ENCODE results near the gene ACTR1B.
"Not testable (repeated sequence)": the region's sequence is repeated elsewhere in the genome, so short reads cannot be mapped to it uniquely, and the experiment has no call there.

ACTR1B gene

GRCh38 chr2:97663962-97664635 lies at the start of gene ACTR1B:
ACTR1B (minus strand) TSS chr2:97664044; CDS start chr2:97663890, 154 bp downstream.
- DNase-seq = peak; percentile 97

DNA sequence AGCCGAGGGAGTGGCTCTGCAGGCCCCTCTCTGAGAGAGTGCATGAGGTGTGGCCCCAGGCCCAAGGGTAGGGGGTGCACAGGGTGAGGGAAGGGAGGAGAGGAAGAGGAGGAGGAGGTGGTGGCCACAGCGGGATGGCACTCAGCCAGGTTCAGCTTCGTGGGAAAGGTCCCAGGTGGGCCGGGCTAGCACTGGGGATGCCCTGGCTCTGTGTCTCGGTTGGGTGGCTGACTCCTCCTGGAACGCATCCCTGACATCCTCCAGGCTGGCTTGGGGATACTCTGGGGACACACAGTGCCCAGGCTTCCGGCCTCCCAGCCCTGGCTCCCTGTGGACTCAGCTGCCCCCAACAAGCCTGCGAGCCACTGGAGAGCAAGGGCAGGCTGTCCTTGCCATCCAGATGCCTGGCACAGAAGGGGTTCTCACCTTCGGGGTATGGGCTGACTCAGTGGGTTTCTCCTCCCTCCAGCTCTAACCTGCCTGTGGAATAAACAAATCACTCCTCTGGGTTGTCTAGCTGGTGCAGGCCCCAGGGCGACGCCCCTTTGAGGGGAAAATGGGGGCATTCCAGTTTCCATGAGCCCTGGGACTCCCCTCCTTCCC lies 49.0 kb upstream of the ACTR1B start:
- DNase-seq = peak; percentile 56 to 59

DNA sequence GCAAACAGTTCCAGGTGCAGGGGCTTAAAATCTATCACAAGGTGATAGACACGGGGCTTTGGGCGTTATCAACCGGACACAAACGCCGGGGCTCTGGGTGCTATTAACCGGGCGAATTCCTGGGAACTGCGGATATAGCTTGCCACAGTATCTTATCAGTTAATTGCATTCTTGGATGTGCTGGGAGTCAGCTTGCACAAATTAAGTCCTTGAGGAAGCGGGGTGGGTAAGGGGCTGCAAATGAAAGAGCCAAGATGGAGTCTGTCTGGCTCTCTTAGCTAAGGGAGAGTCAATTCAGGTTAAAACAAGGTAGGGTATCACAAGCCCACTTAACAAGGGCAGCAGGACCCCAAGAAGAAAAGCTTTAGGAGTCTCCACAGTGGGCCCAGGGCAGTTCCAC lies 48.3 kb upstream of the ACTR1B start:
- not testable (repeated sequence) for DNase-seq

GRCh38 chr2:97711394-97711711 lies 47.5 kb upstream of the ACTR1B start:
- no peak for DNase-seq

GRCh38 chr2:97708608-97709007 lies 44.8 kb upstream of the ACTR1B start:
- no peak for DNase-seq

DNA sequence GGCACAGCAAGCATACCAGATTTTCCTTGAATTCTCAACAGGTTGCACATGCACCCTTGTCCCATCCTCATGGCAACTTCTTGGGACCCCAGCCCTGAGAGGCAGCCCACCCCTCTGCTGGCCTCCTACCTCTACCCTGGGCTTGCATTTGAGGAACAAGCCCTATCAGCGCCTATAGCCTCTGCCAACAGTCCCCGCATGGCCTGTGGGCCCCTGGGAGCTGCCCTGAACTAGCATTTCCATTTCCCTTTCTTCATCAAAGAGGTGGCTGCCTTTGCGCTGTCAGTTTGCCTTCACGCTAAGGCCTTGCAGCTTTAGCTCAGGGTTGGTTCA lies 44.2 kb upstream of the ACTR1B start:
- no peak for DNase-seq

- DNase-seq = no peak
Measured at GRCh38 chr2:97707362-97708047, 43.7 kb upstream of the ACTR1B start.

DNA sequence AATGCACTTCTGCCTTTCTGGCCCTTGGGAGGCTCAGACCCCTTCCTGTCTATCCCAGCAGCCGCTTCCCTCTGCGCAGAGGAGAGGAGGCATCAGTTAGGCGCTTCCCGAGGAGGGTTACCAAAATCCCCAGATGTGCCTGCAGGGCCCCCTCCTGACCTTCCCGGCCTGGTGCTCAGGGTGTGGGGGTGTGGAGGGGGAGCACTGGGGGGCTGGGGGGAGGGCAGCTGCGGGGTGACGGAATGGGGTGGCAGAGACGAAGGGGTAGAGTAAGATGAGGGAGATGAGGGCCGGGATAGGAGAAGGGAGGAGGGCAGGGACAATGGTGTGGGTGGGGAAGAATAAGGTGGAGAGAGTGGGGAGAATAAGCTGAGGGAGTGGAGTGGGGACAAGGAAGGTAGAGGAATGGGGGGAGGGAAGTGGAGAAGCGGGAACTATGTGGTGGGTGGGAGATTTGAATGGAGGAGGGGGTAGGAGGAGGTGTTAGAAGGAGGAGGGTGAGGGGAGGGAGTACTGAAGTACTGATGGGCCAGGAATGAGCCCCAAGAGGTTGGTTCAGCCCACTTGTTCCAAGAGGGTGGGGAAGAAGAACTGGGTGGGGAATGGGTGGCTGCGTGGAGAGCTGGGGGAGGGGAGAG lies 43.0 kb upstream of the ACTR1B start:
- DNase-seq = no peak

GRCh38 chr2:97706112-97706511 lies 42.3 kb upstream of the ACTR1B start:
- DNase-seq = no peak

GRCh38 chr2:97704989-97705388 lies 41.1 kb upstream of the ACTR1B start:
- no peak for DNase-seq

GRCh38 chr2:97703741-97704140 lies 39.9 kb upstream of the ACTR1B start:
- DNase-seq = no peak

- no peak for DNase-seq
Measured at GRCh38 chr2:97702731-97703470, 39.1 kb upstream of the ACTR1B start.

DNA sequence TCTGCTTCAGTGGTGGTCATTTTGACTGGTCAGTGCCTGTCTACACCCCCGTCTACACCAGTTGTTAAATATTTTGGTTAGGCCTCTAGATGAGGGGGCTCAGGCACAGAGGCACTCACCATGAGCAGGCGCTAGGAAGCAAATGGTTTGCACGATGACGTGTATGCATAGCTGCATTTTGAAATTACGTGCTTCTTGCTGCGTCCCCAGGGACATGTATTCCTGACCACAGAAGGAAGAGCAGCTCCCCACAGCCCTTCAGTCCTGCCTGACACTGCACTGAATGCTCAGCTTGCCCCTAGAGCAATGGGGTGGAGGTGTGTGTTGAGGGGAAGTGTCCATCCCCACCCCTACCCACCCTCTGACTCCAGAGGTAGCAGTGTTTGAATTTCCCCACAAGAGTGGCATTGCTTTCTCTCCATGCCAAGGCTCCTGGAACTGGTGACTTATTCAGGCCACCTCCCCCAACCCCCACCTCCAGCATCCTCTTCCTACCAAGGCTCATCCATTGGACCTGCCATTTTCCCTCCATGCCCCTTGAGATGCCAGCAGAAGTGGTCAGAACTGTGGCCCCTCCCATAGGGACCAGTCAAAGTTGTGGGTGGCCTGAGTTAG lies 38.1 kb upstream of the ACTR1B start:
- DNase-seq = no peak

- DNase-seq = no peak
Measured at GRCh38 chr2:97701186-97701585, 37.3 kb upstream of the ACTR1B start.

DNA sequence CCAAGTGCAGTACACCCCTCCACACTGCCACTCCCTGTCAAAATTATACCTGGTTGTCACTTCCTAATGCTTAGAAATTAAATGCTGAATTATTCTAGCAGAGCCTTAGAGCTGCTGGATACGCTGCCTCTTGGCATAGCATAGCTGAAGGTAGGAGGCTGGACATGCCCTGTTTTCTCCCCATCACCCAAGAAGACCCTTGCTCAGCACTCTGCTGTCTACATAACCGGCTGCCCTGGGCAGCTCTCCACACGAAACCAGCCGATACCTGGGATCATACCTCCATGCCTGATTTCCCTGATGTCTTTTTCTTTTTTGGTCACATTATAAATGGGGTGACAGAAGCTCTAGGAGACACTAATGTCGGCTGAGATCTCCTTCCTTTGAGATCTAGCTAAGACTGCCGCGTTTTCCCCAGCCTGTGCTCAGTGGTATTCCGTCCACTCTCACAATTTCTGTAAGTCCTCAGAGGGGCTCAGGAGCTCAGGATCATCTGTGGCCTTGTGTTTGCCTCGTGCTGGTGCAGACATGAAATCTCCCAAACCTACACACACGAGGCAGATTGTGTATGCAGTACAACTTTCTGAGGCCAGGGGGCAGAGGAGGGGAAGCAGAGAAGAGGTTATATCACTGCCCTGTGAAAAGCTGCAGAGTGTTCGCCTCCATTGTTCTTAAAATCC lies 36.1 kb upstream of the ACTR1B start:
- DNase-seq = peak; percentile 68 to 74

DNA sequence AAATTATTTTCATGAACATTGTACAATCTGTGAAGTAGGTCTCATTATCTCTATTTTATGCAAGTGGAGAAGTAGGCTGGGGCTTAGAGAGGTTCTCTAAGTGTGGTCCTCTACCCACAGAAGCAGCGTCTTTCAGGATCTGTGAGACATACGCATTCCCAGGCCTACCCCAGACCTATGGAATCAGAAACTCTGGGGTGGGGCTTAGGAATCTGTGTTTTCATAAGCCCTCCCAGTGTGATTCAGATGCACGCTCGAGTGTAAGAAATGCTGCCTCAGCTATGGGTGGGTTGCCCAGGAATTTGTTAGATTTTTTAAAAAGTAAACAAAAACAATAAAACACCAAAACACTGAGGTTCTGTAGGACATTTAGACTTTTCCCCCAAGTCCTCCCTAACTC lies 34.7 kb upstream of the ACTR1B start:
- DNase-seq = no peak

DNA sequence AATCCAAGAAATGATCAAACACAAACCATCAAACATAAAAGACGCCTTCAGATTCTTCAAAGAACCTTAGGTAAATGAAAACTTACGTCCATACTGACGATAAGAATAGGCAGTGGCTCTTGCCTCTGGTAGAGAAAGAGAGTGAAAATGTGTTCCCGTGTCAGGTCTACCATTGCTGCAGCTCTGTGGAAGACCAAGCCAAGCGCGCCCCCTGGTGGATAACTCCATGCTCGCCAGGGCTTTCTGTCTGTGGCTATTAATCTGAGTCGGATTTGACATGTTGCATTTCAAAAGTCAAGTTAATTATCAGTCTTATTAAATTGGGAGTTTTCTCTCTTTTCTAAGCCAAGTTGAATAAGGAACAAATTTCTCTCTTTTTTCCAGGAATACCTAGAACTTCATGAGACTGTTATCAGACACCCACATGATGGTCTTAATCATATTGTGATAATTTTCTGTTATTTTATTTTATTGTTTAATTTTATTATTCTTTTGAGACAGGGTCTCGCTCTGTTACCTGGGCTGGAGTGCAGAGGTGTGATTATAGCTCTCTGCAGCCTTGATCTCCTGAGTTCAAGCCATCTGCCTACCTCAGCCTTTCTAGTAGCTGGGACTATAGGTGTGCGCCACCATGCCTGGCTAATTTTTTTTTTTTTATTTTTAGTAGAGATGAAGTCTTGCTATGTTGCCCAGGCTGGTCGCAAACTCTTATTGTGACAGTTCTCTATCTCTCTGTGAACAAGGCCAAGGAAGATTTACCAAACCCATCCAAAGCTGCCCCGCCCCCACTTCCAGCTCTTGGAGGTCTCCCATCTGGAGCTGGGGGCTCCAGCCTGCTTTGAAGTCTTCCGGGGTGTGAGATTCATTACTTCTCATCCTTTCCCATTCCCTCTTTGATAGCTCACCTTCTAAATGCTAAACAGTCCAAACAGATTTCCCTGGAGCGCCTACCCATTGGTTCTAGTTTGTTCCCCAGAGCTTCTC lies 33.7 kb upstream of the ACTR1B start:
- DNase-seq = peak; percentile 97 to 98

- no peak for DNase-seq
Measured at GRCh38 chr2:97695744-97696143, 31.9 kb upstream of the ACTR1B start.

DNA sequence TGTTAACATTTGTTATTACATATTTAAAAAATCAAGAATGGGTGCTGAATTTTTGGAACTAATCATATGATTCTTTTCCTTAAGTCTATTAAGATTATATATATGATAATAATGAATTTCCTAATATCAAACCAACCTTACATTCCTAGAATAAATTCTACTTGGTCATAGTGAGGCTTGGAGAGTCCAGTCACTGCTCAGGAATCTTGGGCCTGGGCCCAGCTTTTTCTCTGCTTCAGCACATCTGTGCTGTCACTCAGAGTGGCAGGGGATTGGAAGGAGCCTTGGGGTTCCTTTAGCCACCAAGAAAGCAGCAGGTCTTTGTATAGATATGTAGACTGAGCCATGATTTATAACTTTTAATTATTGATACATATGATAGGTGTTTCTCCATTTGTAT lies 29.6 kb upstream of the ACTR1B start:
- DNase-seq = no peak

GRCh38 chr2:97691166-97691565 lies 27.3 kb upstream of the ACTR1B start:
- DNase-seq = no peak
